IgD-negative memory B cell (primary cell): ENCODE data around the gene ZBTB24. TPM values are rescaled to one million over a fixed set of nuclear protein-coding genes. Genes with fewer than 3 reads are reported as not detected.

Experiments
- H3K27ac Mint-ChIP-seq, 3 donors: one replicate each; pipeline ENCODE4 v1.8.0; 2020 to 2022; ENCODE audit warnings: mild to moderate bottlenecking in 3 of 3, mixed read lengths in 3 of 3, moderate library complexity in 1 of 3
- H3K27me3 Mint-ChIP-seq: one replicate; pipeline ENCODE4 v1.8.0; 2021; ENCODE audit warnings: mixed read lengths
- H3K36me3 Mint-ChIP-seq: one replicate; pipeline ENCODE4 v1.8.0; 2020; ENCODE audit warnings: mild to moderate bottlenecking, mixed read lengths
- H3K4me1 Mint-ChIP-seq, 3 donors: one replicate each; pipeline ENCODE4 v1.8.0; 2020 to 2022; ENCODE audit warnings: mixed read lengths in 3 of 3, mild to moderate bottlenecking in 1 of 3
- H3K4me3 Mint-ChIP-seq, 4 donors: one replicate each; pipeline ENCODE4 v1.8.0; 2020 to 2022; ENCODE audit warnings: mild to moderate bottlenecking in 4 of 4, mixed read lengths in 4 of 4, moderate library complexity in 3 of 4
- H3K9me3 Mint-ChIP-seq, 3 donors: one replicate each; pipeline ENCODE4 v1.8.0; 2020 to 2021; ENCODE audit warnings: mixed read lengths in 3 of 3, mild to moderate bottlenecking in 1 of 3
- polyA plus RNA-seq: library from polyadenylated mRNA; unstranded; fragments of 300-500 nt; fragmentation: Illumina TruSeq; gene quantifications from one replicate; pipeline ENCODE4 v1.2.3, GENCODE V29; 2021

Gene ZBTB24
- polyA plus RNA-seq, 1 donor from 2014 or later = 15.5 TPM

DNA sequence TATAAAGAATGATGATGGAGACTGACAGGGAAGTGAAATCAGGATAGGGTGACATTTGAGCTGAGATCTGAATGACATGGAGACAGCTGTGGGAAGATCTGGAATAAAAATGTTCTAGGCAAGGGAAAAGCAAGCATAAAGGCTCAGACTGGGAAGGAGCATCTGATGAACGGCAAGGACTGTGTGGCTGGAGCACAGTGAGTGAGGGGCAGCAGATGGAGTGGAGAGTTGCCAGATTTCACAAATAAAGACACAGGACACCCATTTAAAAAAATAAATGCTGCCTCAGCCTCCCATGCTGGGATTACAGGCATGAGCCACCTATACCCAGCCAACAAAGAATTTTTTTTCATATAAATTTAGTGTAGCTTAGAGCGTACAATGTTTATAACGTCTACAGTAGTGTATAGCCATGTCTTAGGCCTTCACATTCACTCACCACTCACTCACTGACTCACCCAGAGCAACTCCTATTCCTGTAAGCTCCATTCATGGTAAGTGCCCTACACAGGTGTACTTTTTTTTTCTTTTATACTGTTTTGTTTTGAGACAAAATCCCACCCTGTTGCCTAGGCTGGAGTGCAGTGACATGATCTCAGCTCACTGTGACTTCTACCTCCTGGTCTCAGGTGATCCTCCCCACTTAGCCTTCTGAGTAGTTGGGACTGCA is 2.4 kb upstream of the ZBTB24 start:
- Mint-ChIP-seq H3K4me1 (peaks cover 14 to 26% (median 25%) of the 10 kb centered on the region in 3 donors), H3K27ac (peak overlapping the region in 1 of 3 donors; percentile 85), H3K4me3 (peak overlapping the region in 3 of 4 donors; percentile 27 to 88 (median 39)), H3K27me3 (peaks cover 1% of the 10 kb centered on the region), H3K9me3 (peaks cover 0 to 2% (median 0%) of the 10 kb centered on the region in 3 donors), H3K36me3 (peaks cover 12% of the 10 kb centered on the region)

DNA sequence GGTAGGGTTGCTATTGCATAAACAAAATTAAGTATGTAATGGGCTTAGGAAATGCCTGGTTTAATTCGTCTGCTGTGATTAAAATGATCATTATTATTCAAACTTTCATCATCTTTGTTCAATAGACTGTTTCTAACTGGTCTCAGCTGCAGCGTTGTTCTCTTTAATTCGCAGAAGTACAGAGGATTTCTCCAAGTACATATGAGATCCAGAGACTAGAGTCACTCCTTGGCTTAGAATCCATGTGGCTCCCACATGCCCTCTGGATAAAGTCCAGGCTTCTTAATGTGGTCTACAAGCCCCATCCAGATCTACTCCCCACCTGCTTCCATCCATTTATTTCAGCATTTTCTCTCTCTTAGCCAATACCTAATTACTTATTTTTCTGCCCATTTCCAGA is 1.1 kb upstream of the ZBTB24 start:
- H3K27ac Mint-ChIP-seq = peak overlapping the region; percentile 85 to 95 (median 89)
- H3K9me3 Mint-ChIP-seq = peaks cover 0 to 3% (median 0%) of the 10 kb centered on the region in 3 donors
- peak overlapping the region; percentile 81 to 90 (median 87) for H3K4me3 Mint-ChIP-seq
- H3K36me3 Mint-ChIP-seq = peaks cover 13% of the 10 kb centered on the region
- H3K4me1 Mint-ChIP-seq = peaks cover 17 to 33% (median 33%) of the 10 kb centered on the region in 3 donors
- peaks cover 1% of the 10 kb centered on the region for H3K27me3 Mint-ChIP-seq

DNA sequence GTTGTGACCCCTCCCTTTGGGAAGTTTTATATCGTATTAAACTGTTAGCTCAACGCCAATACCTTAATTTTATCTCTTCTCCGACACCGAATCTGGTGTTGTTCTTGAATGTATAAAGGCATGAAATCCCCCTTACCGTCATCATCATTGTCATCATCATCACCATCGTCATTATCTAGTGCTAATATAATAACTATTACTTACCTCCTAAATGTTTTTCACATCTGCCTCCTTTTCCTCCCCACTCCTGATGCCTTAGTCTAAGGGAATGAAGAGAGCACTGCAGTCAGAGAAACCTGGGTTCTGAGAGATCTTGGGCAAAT is 677 bp upstream of the ZBTB24 start:
- Mint-ChIP-seq H3K36me3 (peaks cover 13% of the 10 kb centered on the region), H3K4me1 (peaks cover 21 to 37% (median 37%) of the 10 kb centered on the region in 3 donors), H3K9me3 (peaks cover 0 to 3% (median 0%) of the 10 kb centered on the region in 3 donors)

GRCh38 chr6:109480993-109481480 is 2.0 kb downstream of the ZBTB24 start:
- H3K36me3 Mint-ChIP-seq = peaks cover 14% of the 10 kb centered on the region
- peaks cover 36 to 59% (median 57%) of the 10 kb centered on the region in 3 donors for H3K4me1 Mint-ChIP-seq
- H3K9me3 Mint-ChIP-seq = peaks cover 0 to 3% (median 0%) of the 10 kb centered on the region in 3 donors
- peak overlapping the region in 2 of 3 donors; percentile 30 to 76 for H3K27ac Mint-ChIP-seq
- H3K27me3 Mint-ChIP-seq = no peaks in the 10 kb centered on the region
- peak overlapping the region; percentile 85 to 96 (median 94) for H3K4me3 Mint-ChIP-seq

More for the DNA sequence above, 677 bp upstream of the ZBTB24 start:
- peak overlapping the region; percentile 81 to 90 (median 87) for H3K4me3 Mint-ChIP-seq
- peak overlapping the region; percentile 85 to 95 (median 89) for H3K27ac Mint-ChIP-seq
- peaks cover 1% of the 10 kb centered on the region for H3K27me3 Mint-ChIP-seq

- H3K9me3 Mint-ChIP-seq = peaks cover 0 to 3% (median 0%) of the 10 kb centered on the region in 3 donors
- peak overlapping the region; percentile 85 to 96 (median 92) for H3K4me3 Mint-ChIP-seq
- peak overlapping the region; percentile 86 to 97 (median 90) for H3K27ac Mint-ChIP-seq
- H3K27me3 Mint-ChIP-seq = no peaks in the 10 kb centered on the region
- H3K4me1 Mint-ChIP-seq = peaks cover 44 to 67% (median 58%) of the 10 kb centered on the region in 3 donors
- peaks cover 14% of the 10 kb centered on the region for H3K36me3 Mint-ChIP-seq
These were observed 4.0 kb downstream of the ZBTB24 start for GRCh38 chr6:109478841-109479624.

- peaks cover 0 to 3% (median 0%) of the 10 kb centered on the region in 3 donors for H3K9me3 Mint-ChIP-seq
- peaks cover 45 to 66% (median 56%) of the 10 kb centered on the region in 3 donors for H3K4me1 Mint-ChIP-seq
- peaks cover 14% of the 10 kb centered on the region for H3K36me3 Mint-ChIP-seq
- H3K27me3 Mint-ChIP-seq = no peaks in the 10 kb centered on the region
- peak overlapping the region; percentile 85 to 96 (median 92) for H3K4me3 Mint-ChIP-seq
- peak overlapping the region; percentile 86 to 97 (median 90) for H3K27ac Mint-ChIP-seq
These were observed 4.7 kb downstream of the ZBTB24 start for GRCh38 chr6:109478222-109478805.

- Mint-ChIP-seq H3K27ac (peak overlapping the region; percentile 76 to 90 (median 86)), H3K4me1 (peaks cover 50 to 71% (median 60%) of the 10 kb centered on the region in 3 donors), H3K9me3 (peaks cover 0 to 3% (median 0%) of the 10 kb centered on the region in 3 donors), H3K36me3 (peaks cover 14% of the 10 kb centered on the region), H3K4me3 (peak overlapping the region; percentile 85 to 96 (median 92)), H3K27me3 (no peaks in the 10 kb centered on the region)
These were observed 5.3 kb downstream of the ZBTB24 start for GRCh38 chr6:109477725-109478124.

- no peaks in the 10 kb centered on the region for H3K27me3 Mint-ChIP-seq
- H3K27ac Mint-ChIP-seq = peak overlapping the region in 2 of 3 donors; percentile 76 to 86
- H3K36me3 Mint-ChIP-seq = peaks cover 16% of the 10 kb centered on the region
- H3K4me1 Mint-ChIP-seq = peaks cover 55 to 74% (median 66%) of the 10 kb centered on the region in 3 donors
- H3K9me3 Mint-ChIP-seq = peaks cover 0 to 3% (median 0%) of the 10 kb centered on the region in 3 donors
- H3K4me3 Mint-ChIP-seq = peak overlapping the region in 3 of 4 donors; percentile 85 to 96 (median 92)
These were observed 5.8 kb downstream of the ZBTB24 start for GRCh38 chr6:109477184-109477583.

DNA sequence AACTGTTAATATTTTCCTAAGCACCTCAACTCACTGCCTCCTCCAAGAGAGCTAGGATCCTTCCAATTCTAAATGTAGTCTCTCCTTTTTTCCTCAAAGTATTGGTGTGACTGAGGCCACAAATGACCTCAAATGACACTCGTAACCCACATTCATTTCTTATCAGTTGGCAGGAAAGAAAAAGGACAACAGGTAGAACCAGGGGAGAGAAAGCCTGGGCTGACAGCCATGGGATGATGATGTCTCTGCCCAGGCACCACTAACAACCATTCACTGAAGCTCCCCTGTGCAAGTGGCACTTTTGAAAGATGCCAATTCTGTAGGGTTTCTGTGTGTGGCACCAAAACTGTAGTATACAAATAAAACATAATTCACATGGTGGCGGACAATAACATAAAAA is 7.4 kb downstream of the ZBTB24 start:
- Mint-ChIP-seq H3K4me1 (peaks cover 55 to 69% (median 60%) of the 10 kb centered on the region in 3 donors), H3K27me3 (no peaks in the 10 kb centered on the region), H3K9me3 (peaks cover 0 to 3% (median 0%) of the 10 kb centered on the region in 3 donors), H3K27ac (peak overlapping the region in 1 of 3 donors; percentile 40), H3K4me3 (peak overlapping the region in 1 of 4 donors; percentile 75), H3K36me3 (peaks cover 6% of the 10 kb centered on the region)

GRCh38 chr6:109474995-109475394 is 8.0 kb downstream of the ZBTB24 start:
- peak overlapping the region; percentile 16 to 40 (median 19) for H3K27ac Mint-ChIP-seq
- H3K4me1 Mint-ChIP-seq = peaks cover 54 to 64% (median 57%) of the 10 kb centered on the region in 3 donors
- H3K27me3 Mint-ChIP-seq = no peaks in the 10 kb centered on the region
- H3K36me3 Mint-ChIP-seq = peaks cover 3% of the 10 kb centered on the region
- peak overlapping the region in 1 of 4 donors; percentile 75 for H3K4me3 Mint-ChIP-seq
- H3K9me3 Mint-ChIP-seq = no peaks in the 10 kb centered on the region

- Mint-ChIP-seq H3K9me3 (no peaks in the 10 kb centered on the region), H3K27ac (peak overlapping the region in 1 of 3 donors; percentile 87), H3K4me3 (peak overlapping the region in 2 of 4 donors; percentile 41 to 70), H3K4me1 (peaks cover 48 to 62% (median 55%) of the 10 kb centered on the region in 3 donors), H3K27me3 (no peaks in the 10 kb centered on the region), H3K36me3 (peaks cover 5% of the 10 kb centered on the region)
These were observed 9.9 kb downstream of the ZBTB24 start for GRCh38 chr6:109473120-109473519.

DNA sequence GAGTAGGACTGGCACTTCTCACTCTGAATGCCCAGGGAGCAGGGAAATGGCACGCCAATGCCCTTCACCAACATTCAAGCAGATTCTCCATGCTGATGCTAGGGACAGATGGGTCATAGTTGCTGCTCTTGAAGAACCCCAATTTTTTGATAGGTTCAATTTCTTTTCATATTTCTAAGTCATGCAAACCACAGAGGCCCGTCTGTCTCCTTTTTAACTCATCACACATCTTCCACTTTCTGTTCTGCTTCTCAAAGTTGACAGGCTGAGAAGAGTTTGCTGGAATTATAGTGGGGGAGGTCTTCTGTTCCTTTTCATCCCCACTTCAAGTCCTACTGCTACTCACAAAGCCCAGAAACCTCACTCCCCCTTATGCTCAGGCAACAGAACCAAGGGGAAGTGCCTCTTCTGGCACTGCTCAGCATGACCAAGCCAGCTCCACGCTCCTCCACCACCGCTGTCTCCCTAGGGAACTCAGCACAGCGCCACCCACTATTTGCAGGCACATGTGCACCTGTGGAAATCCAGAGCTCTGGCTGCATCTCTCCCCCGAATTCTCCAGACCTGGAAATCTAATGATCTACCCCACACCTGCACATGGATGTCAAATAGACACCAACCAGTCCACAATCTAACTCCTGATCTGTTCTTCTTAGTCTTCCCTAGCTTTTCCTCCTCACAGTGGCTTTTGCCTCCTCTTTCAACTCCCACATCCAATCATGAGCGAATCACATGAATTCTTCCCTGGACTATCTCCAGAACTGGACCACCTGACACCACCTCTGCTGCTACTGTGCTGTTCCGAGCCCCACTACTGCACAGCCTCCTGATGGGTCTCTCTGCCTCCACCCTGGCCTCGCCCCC is 10.7 kb downstream of the ZBTB24 start:
- H3K9me3 Mint-ChIP-seq = no peaks in the 10 kb centered on the region
- H3K4me3 Mint-ChIP-seq = peak overlapping the region in 3 of 4 donors; percentile 6 to 83 (median 43)
- no peaks in the 10 kb centered on the region for H3K27me3 Mint-ChIP-seq
- peaks cover 5% of the 10 kb centered on the region for H3K36me3 Mint-ChIP-seq
- H3K4me1 Mint-ChIP-seq = peaks cover 42 to 56% (median 53%) of the 10 kb centered on the region in 3 donors
- peak overlapping the region; percentile 17 to 87 (median 48) for H3K27ac Mint-ChIP-seq

- no peaks in the 10 kb centered on the region for H3K9me3 Mint-ChIP-seq
- H3K36me3 Mint-ChIP-seq = peaks cover 5% of the 10 kb centered on the region
- no peak overlapping the region for H3K4me3 Mint-ChIP-seq
- H3K4me1 Mint-ChIP-seq = peaks cover 40 to 50% (median 49%) of the 10 kb centered on the region in 3 donors
- H3K27me3 Mint-ChIP-seq = no peaks in the 10 kb centered on the region
- H3K27ac Mint-ChIP-seq = peak overlapping the region in 1 of 3 donors; percentile 64
These were observed 11.8 kb downstream of the ZBTB24 start for GRCh38 chr6:109471105-109471810.
